ENCODE measurements around the gene RPS18.
"Not testable (repeated sequence)": the region's sequence is repeated elsewhere in the genome, so short reads cannot be mapped to it uniquely, and the experiment has no call there.

The RPS18 gene

DNA sequence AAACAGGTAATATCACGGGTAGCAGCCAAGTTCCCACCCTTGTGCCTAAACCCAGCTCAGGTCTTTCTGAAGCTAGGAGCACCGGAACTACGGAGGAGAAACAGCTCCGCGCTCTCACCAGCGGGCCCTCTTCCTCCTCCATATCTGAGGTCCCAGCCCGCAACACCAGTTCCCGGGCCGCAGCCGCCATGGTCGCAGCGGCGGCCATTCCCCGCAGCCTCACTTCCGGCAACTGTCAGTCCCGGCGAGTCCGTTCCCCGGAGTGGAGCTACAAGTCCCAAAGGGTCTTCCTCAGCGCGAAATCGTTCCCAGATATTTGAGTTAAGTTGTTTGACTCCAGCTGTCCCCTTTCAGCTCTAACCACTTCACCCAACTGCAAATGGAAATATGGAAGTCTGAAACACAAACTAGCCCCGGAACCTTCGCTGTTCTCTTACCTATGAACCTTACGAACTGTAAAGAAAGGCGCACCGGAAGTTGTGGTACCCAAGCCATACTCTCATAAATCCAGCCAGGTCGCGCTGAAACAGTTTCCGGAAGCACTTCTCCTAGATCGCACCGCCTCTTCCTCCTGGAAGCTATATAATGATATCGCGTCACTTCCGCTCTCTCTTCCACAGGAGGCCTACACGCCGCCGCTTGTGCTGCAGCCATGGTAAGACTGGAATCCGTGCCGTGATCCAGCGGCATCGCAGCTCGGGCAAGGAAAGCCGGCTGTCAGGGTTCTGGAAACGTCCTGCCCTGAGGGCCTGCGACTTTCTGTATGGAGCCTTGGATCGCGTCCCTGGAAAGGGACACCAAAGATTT is at the start of gene RPS18, which contains the start of gene VPS52:
Gene RPS18 (plus strand): TSS at position 608 of the 807 bp plus-strand sequence. CDS start 45 bp downstream, at position 653.
Gene VPS52 (minus strand): TSS at position 409 of the 807 bp plus-strand sequence. CDS start 201 bp downstream, at position 208.
- peak; percentile 95 for DNase-seq (ENCODE audit: low read depth)

DNA sequence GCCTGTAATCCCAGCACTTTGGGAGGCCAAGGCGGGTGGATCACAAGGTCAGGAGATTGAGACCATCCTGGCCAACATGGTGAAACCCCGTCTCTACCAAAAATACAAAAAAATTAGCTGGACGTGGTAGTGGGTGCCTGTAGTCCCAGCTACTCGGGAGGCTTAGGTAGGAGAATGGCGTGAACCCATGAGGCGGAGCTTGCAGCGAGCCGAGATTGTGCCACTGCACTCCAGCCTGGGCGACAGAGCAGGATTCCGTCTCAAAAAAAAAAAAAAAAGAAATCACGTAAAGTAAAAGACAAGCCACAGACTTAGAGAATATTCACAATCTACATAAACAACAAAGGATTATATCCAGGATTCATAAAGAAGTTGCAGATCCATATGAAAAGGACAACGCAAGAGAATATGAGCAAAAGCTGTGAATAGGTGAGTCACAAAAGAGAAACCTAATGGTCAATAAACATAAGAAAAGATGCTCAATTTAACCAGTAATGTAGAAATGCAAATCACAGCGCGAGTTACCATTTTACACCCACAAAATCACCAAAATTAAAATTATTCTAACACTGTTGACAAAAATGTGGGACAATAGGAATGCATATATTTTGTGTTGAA is 45.3 kb upstream of the RPS18 start:
- not testable (repeated sequence) for DNase-seq (ENCODE audit: low read depth)

DNA sequence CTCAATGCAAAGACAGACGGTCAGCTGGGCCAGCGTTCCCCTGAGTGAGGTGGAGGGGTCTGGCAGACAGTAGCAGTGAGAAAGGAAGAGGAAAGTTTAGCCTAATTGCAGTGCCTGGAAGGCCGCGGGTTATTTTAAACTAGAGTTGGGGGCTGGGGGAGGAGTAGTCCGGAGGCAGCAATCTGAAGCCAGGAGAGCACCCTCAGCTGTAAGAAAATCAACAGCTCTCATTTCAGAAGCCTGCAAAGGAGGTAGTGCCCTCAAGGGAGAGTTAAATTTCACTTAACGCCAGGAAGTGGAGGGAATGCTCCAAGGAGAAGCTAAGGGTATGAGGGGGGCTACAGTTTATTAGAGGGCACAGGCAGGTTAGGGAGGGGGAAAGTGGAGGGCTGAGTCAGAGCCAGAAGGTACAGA is 36.6 kb upstream of the RPS18 start:
- DNase-seq (ENCODE audit: low read depth) = no peak

DNA sequence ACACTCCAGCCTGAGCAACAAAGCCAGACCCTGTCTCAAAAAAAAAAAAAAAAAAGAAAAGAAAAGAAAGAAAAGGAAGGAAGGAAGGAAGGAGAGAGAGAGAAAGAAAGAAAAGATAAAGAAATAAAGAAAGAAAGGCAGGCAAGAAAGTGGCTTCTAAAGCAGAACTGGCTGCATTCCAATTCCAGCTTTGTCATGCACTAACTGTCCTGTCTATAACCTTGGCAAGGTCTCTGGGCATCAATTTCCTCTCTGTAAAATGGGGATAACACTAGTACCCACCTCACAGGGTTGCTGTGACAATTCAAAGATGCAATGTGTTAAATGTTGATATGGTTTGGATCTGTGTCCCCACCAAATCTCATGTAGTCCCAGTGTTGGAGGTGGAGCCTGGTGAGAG is 35.5 kb upstream of the RPS18 start:
- no peak for DNase-seq (ENCODE audit: low read depth)

- no peak for DNase-seq (ENCODE audit: low read depth)
These were observed 35.0 kb upstream of the RPS18 start for GRCh38 chr6:33236852-33237251.

GRCh38 chr6:33237741-33238140 is 34.1 kb upstream of the RPS18 start:
- DNase-seq (ENCODE audit: low read depth) = no peak

GRCh38 chr6:33241968-33242367 is 29.9 kb upstream of the RPS18 start:
- DNase-seq (ENCODE audit: low read depth) = no peak

- no peak for DNase-seq (ENCODE audit: low read depth)
These were observed 28.4 kb upstream of the RPS18 start for GRCh38 chr6:33243476-33243875.

GRCh38 chr6:33247977-33248642 is 23.8 kb upstream of the RPS18 start:
- DNase-seq (ENCODE audit: low read depth) = peak; percentile 35

GRCh38 chr6:33248643-33248931 is 23.3 kb upstream of the RPS18 start:
- DNase-seq (ENCODE audit: low read depth) = no peak

- DNase-seq (ENCODE audit: low read depth) = peak; percentile 98
These were observed 22.7 kb upstream of the RPS18 start for GRCh38 chr6:33248932-33249731.

DNA sequence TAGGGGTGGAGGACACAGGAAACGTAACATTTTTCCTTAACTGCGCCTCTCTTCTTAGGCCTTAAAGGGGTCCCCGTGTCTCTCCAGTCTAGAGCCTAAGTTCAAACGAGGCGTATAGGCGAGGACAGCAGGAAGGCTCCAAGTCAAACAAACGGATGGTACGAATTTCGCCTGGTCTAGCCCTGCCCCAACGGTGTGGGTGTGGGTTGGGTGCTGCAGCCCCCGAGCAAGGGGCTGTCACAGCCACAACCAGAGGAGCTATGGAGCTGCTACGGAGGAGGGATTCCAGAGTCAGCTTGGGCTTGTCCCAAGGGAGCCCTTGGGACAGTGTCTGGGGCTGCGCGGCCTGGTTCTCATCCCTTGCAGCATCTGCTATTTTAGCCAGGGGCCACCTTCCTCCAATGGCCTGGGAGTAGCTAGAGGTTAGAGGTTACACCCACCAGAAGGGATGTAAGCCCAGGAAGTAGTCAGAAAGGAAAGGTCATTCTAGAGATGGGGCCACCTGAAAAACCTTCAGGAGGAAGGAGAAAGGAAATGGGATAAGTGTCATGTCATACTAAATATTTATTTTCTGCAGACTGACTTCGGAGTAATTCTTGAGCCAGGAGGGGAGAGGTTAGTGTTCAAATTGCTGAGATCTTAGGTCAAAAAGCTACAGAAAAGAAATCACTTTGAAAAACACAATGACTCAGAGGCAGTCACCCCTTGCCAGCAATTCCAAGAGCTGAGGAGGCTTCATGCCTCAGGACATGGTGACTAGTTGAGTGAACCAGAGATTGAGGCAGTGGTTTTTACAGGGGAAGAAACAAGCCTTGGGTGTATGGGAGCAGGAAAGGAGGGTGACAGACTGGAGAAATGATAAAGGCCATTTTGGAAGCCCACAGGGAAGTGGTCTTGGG is 21.9 kb upstream of the RPS18 start:
- peak; percentile 75 for DNase-seq (ENCODE audit: low read depth)

DNA sequence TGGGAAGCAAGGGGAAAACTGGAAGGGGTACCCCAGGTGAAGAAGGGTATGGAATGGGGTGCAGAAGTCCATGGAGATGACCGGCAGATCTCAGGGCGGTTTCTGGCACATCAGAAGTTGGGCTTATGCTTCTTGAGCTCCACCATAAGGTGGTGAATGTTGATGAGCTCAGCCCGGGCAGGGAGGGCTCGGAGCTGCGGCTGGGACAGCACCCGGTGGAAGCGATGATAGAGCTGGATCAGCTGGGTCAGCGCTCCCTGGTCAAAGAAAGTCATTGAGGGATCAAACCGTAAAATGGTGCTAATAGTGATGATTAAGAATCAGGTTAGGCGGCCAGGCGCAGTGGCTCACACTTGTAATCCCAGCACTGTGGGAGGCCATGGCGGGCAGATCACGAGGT is 21.1 kb upstream of the RPS18 start:
- DNase-seq (ENCODE audit: low read depth) = no peak

- no peak for DNase-seq (ENCODE audit: low read depth)
These were observed 20.4 kb upstream of the RPS18 start for GRCh38 chr6:33251395-33252012.

DNA sequence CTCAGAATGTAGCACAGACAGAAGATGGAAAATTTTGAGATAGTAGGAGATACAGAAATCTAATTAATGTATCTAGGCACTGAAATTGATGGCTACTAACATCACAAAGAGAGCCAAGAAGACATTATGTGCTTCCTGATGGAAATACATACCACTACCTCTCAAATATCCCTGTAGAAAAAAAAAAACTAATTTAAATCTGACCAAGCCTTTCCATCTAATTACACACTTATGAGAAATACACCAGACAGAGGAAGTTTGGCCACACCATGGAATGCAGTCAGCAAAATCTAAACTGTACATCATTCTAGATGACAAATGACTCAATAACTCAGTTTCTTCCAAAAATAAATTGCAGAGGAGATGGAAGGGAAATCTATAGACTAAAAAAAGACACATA is 19.1 kb upstream of the RPS18 start:
- DNase-seq (ENCODE audit: low read depth) = no peak

DNA sequence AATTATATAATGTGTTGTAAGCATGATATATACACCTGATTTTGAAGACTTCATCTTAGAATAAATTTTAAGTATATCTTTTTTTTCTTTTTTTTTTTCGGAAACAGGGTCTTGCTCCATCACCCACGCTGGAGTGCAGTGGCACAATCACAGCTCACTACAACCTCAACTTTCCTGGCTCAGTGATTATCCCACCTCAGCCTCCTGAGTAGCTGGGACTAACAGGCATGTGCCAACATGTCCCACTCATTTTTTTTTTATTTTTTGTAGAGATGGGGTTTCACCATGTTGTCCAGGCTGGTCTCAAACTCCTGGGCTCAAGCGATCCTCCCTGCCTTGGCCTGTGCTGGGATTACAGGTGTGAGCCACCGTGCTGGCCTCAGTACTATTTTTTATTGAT is 17.3 kb upstream of the RPS18 start:
- DNase-seq (ENCODE audit: low read depth) = no peak

DNA sequence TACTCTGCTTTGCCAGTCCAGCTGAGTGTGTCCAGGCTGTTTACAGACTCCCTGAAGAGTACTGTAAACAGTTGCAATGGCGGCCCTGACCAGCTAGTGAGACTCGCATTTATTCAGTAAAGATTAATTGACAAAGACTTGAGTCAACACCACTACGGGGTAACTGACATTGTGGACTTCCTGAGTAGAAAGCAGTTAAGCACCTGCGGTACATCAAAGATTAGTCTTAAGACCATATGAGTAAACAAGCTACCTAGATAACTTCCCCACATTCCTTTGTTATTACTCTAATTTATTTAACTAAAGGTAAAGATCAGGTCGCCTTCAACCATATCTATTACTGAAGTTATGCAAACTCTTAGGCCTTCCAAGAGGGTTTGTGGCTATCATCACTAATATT is 12.8 kb upstream of the RPS18 start:
- no peak for DNase-seq (ENCODE audit: low read depth)

- not testable (repeated sequence) for DNase-seq (ENCODE audit: low read depth)
These were observed 9.4 kb upstream of the RPS18 start for GRCh38 chr6:33262490-33262889.

GRCh38 chr6:33264015-33264414 is 7.9 kb upstream of the RPS18 start:
- DNase-seq (ENCODE audit: low read depth) = no peak

DNA sequence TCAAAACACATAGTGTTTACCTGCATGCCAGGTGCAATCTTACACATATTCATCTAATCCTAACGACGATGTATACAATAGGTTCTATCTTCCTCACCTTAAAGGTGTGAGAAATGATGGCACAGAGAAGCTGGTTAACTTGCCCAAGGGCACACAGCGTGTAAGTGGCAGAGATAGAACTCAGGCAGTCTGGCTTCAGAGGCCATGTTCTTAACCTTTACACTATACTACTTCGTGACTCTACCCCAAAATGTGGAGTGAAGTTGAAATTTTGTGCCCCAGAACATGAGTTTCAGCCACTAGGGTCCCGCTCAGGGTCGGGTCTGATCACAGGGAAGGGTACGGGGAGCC is 783 bp upstream of the RPS18 start:
- DNase-seq (ENCODE audit: low read depth) = no peak
